ENCODE data around the gene FAM83F. TPM values are rescaled to one million over a fixed set of nuclear protein-coding genes. Genes with fewer than 3 reads are reported as not detected.

Gene FAM83F
- total RNA-seq, 5 donors from 2014 or later (not counting 1 experiment from before 2014, with no cell fraction given), result 0.26 to 4.9 (median 0.79) TPM

DNA sequence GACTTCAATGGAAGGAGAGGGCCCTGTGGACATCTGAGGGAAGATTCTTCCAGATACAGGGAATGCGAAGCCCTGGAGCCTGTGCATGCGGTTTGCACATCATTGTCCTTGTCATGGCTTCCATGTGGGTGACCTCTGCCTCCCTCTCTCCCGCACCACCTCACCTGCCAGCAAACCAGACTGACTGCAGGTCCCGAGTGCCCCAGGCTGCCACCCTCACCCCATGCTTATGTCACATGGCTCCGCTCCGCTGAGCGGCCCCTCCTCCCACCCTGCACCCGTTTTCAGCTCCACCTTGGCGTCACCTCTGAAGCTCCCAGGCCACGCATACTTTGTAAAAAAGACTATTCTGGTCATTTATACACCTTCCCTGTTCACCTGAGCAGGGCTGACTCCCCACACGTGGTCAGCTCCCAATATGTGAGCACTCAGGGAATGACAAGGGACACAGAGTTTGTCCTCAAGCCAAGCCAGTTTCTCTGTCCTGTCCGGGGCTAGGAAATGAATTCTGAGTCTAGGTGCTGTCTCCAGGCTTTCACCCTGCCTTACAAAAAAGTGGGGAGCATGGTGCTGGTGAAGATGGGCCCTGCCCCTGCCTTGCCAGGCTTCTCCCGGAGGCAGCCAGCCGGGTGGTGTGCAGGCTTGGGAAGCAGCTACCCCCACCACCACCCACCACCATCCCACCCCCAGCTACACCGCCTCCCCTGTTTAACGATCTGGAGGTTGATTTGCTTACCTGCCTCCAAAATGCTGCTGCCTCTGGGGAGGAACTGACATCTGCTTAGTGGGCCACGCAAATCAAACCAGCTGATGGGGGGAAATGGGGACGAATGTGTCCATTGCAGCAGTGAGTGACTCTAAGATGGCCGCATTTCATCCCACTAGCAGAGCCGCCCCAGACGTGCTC is 32.7 kb downstream of the FAM83F start:
- ATAC-seq (replicated peaks in 1 of 4), result no peak
- Mint-ChIP-seq H3K9me3 (no peaks in the 10 kb centered on the region), H3K4me1 (peaks cover 0 to 9% (median 9%) of the 10 kb centered on the region in 3 donors), H3K27me3 (peaks cover 0 to 2% of the 10 kb centered on the region in 2 donors), H3K27ac (no peak overlapping the region), H3K4me3 (no peak overlapping the region), H3K36me3 (no peaks in the 10 kb centered on the region)
- H3K9me3 ChIP-seq, result no peaks in the 10 kb centered on the region
- H3K27ac ChIP-seq (ENCODE audit: low read length), result no peak overlapping the region
- peaks cover 0 to 8% of the 10 kb centered on the region in 2 experiments for H3K27me3 ChIP-seq (replicated peaks in 1 of 2; ENCODE audit: control insufficient read depth in 2 of 2, extremely low read depth in 1 of 2, insufficient read depth in 2 of 2, low read length in 1 of 2)
- 84% methylated on average over 16 of the region's 21 CpGs for WGBS (ENCODE audit: insufficient coverage)
- H3K36me3 ChIP-seq (ENCODE audit: control insufficient read depth in 2 of 2, extremely low read depth in 1 of 2, insufficient read depth in 1 of 2, low read length in 1 of 2), result no peaks in the 10 kb centered on the region
- peaks cover 4 to 17% of the 10 kb centered on the region in 2 experiments for H3K4me1 ChIP-seq (ENCODE audit: control insufficient read depth in 1 of 2, extremely low read depth in 1 of 2, insufficient read depth in 2 of 2, low read length in 2 of 2)
- DNase-seq, result no peak
- no peak overlapping the region for H3K4me3 ChIP-seq (ENCODE audit: control insufficient read depth in 1 of 2, extremely low read depth in 1 of 2, low read length in 1 of 2)
- ChIA-PET POLR2A (no interaction called here), CTCF (interaction anchor here (0.7 to 1.5 kb wide), 2 partner anchors 13 to 17 kb away, joined by 3 read pairs; no protein-coding TSS in a partner anchor)

DNA sequence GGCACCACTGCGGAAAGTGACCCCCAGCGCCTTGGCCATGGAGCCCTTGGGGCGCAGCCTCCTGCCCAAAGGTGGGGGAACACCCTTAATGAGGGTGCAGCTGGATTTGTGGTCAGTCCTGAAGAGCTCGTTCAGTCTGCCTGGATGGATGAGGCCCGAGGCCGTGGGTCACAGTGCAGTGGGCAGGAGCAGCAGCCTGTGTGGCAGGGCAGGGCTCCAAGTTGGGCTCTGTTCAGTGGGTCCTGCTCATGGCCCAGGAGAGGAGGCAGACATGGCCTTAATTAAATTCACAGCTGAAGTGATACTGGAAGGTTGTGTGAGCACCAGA is 33.3 kb downstream of the FAM83F start:
- WGBS (ENCODE audit: insufficient coverage), result 84% methylated on average over 6 of the region's 6 CpGs
- POLR2A ChIA-PET, result interaction anchor here in 1 of 2 donors (0.6 kb wide), 1 partner anchor 19 kb away, joined by 9 read pairs; no protein-coding TSS in a partner anchor
- no peak for ATAC-seq (replicated peaks in 1 of 4)

GRCh38 chr22:40029189-40029890 is 34.6 kb downstream of the FAM83F start:
- H3K9me3 ChIP-seq, result no peaks in the 10 kb centered on the region
- H3K36me3 ChIP-seq (ENCODE audit: control insufficient read depth in 2 of 2, extremely low read depth in 1 of 2, insufficient read depth in 1 of 2, low read length in 1 of 2), result no peaks in the 10 kb centered on the region
- ATAC-seq (replicated peaks in 1 of 4), result no peak
- H3K4me1 ChIP-seq (ENCODE audit: control insufficient read depth in 1 of 2, extremely low read depth in 1 of 2, insufficient read depth in 2 of 2, low read length in 2 of 2), result peaks cover 4 to 16% of the 10 kb centered on the region in 2 experiments
- DNase-seq, result no peak
- no peak overlapping the region for H3K4me3 ChIP-seq (ENCODE audit: control insufficient read depth in 1 of 2, extremely low read depth in 1 of 2, low read length in 1 of 2)
- 88% methylated on average over 17 of the region's 19 CpGs for WGBS (ENCODE audit: insufficient coverage)
- no peak overlapping the region for H3K27ac ChIP-seq (ENCODE audit: low read length)
- ChIA-PET CTCF (no interaction called here), POLR2A (no interaction called here)
- no peaks in the 10 kb centered on the region for H3K9me3 Mint-ChIP-seq
- peaks cover 0 to 8% of the 10 kb centered on the region in 2 experiments for H3K27me3 ChIP-seq (replicated peaks in 1 of 2; ENCODE audit: control insufficient read depth in 2 of 2, extremely low read depth in 1 of 2, insufficient read depth in 2 of 2, low read length in 1 of 2)
- no peaks in the 10 kb centered on the region for H3K36me3 Mint-ChIP-seq
- no peaks in the 10 kb centered on the region for H3K27me3 Mint-ChIP-seq
- H3K4me1 Mint-ChIP-seq, result peaks cover 4 to 9% (median 9%) of the 10 kb centered on the region in 3 donors
- H3K27ac Mint-ChIP-seq, result no peak overlapping the region
- no peak overlapping the region for H3K4me3 Mint-ChIP-seq

More for the DNA sequence above, 33.3 kb downstream of the FAM83F start:
- Histone ChIP-seq H3K27ac (ENCODE audit: low read length) (no peak overlapping the region), H3K27me3 (replicated peaks in 1 of 2; ENCODE audit: control insufficient read depth in 2 of 2, extremely low read depth in 1 of 2, insufficient read depth in 2 of 2, low read length in 1 of 2) (peaks cover 0 to 6% of the 10 kb centered on the region in 2 experiments), H3K9me3 (no peaks in the 10 kb centered on the region), H3K4me1 (ENCODE audit: control insufficient read depth in 1 of 2, extremely low read depth in 1 of 2, insufficient read depth in 2 of 2, low read length in 2 of 2) (peaks cover 4 to 17% of the 10 kb centered on the region in 2 experiments), H3K4me3 (ENCODE audit: control insufficient read depth in 1 of 2, extremely low read depth in 1 of 2, low read length in 1 of 2) (no peak overlapping the region), H3K36me3 (ENCODE audit: control insufficient read depth in 2 of 2, extremely low read depth in 1 of 2, insufficient read depth in 1 of 2, low read length in 1 of 2) (no peaks in the 10 kb centered on the region)
- H3K27me3 Mint-ChIP-seq, result peaks cover 0 to 2% of the 10 kb centered on the region in 2 donors
- peaks cover 0 to 9% (median 9%) of the 10 kb centered on the region in 3 donors for H3K4me1 Mint-ChIP-seq
- H3K9me3 Mint-ChIP-seq, result no peaks in the 10 kb centered on the region
- CTCF ChIA-PET, result interaction anchor here in 1 of 2 donors (1.5 kb wide), 1 partner anchor 16 kb away, joined by 3 read pairs; no protein-coding TSS in a partner anchor
- no peak overlapping the region for H3K4me3 Mint-ChIP-seq
- no peaks in the 10 kb centered on the region for H3K36me3 Mint-ChIP-seq
- no peak for DNase-seq
- H3K27ac Mint-ChIP-seq, result no peak overlapping the region

DNA sequence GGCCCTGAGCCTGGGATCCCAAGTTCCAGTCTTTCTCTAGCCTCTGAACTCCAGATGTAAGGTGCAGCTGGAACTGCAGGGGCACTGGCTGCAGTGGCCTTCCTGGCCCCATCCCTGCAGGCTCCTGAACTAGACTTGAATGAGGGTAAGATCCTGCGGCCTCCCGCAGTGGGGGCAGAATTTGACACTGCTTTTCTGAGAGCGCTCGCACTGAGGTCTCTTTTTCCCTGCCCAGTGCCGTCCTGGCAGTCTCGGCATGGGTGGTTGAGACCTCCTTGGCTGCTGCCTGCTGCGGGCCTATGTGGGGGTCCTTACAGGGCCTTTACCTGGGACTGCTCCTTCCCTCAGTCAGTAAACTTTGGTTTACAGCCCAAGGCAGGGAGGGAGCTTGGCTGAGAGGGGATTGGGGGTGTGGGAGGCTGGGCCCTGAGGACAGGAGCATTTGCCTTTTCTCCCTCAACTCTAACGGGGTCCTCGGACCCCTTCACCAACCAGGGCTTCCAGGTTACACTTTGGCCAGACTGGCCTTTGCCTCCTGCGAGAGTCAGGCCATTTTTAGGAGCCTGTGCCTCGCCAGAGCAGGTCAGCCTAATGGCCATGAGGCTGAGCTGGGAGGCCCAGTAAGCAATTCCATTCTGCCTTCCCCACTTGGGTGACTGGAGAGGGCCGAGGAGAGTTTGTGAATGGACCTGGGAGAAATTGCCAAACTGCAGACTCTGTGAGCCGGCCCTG is 35.4 kb downstream of the FAM83F start:
- ATAC-seq (replicated peaks in 1 of 4) (no peak), DNase-seq (no peak)
- Histone ChIP-seq H3K27me3 (replicated peaks in 1 of 2; ENCODE audit: control insufficient read depth in 2 of 2, extremely low read depth in 1 of 2, insufficient read depth in 2 of 2, low read length in 1 of 2) (peaks cover 0 to 13% of the 10 kb centered on the region in 2 experiments), H3K27ac (ENCODE audit: low read length) (no peak overlapping the region), H3K36me3 (ENCODE audit: control insufficient read depth in 2 of 2, extremely low read depth in 1 of 2, insufficient read depth in 1 of 2, low read length in 1 of 2) (no peaks in the 10 kb centered on the region), H3K4me3 (ENCODE audit: control insufficient read depth in 1 of 2, extremely low read depth in 1 of 2, low read length in 1 of 2) (no peak overlapping the region), H3K9me3 (no peaks in the 10 kb centered on the region), H3K4me1 (ENCODE audit: control insufficient read depth in 1 of 2, extremely low read depth in 1 of 2, insufficient read depth in 2 of 2, low read length in 2 of 2) (peaks cover 0 to 9% of the 10 kb centered on the region in 2 experiments)
- H3K9me3 Mint-ChIP-seq, result no peaks in the 10 kb centered on the region
- no peaks in the 10 kb centered on the region for H3K36me3 Mint-ChIP-seq
- POLR2A ChIA-PET, result no interaction called here
- WGBS (ENCODE audit: insufficient coverage), result 96% methylated on average over 7 of the region's 13 CpGs
- peaks cover 4% of the 10 kb centered on the region in 3 donors for H3K4me1 Mint-ChIP-seq
- no peak overlapping the region for H3K4me3 Mint-ChIP-seq
- CTCF ChIA-PET, result interaction anchor here (0.6 to 0.7 kb wide), 3 partner anchors 10 to 496 kb away, joined by 3 to 13 read pairs (median 6); no protein-coding TSS in a partner anchor
- H3K27ac Mint-ChIP-seq, result no peak overlapping the region
- no peaks in the 10 kb centered on the region for H3K27me3 Mint-ChIP-seq

GRCh38 chr22:40030758-40031095 is 36.0 kb downstream of the FAM83F start:
- DNase-seq, result no peak
- Histone ChIP-seq H3K27me3 (replicated peaks in 1 of 2; ENCODE audit: control insufficient read depth in 2 of 2, extremely low read depth in 1 of 2, insufficient read depth in 2 of 2, low read length in 1 of 2) (peaks cover 0 to 18% of the 10 kb centered on the region in 2 experiments), H3K4me3 (ENCODE audit: control insufficient read depth in 1 of 2, extremely low read depth in 1 of 2, low read length in 1 of 2) (no peak overlapping the region), H3K4me1 (ENCODE audit: control insufficient read depth in 1 of 2, extremely low read depth in 1 of 2, insufficient read depth in 2 of 2, low read length in 2 of 2) (peaks cover 0 to 9% of the 10 kb centered on the region in 2 experiments), H3K9me3 (no peaks in the 10 kb centered on the region), H3K27ac (ENCODE audit: low read length) (no peak overlapping the region), H3K36me3 (ENCODE audit: control insufficient read depth in 2 of 2, extremely low read depth in 1 of 2, insufficient read depth in 1 of 2, low read length in 1 of 2) (no peaks in the 10 kb centered on the region)
- ChIA-PET CTCF (interaction anchor here (0.6 to 0.7 kb wide), 3 partner anchors 88 to 496 kb away, joined by 4 to 13 read pairs (median 6); no protein-coding TSS in a partner anchor), POLR2A (interaction anchor here in 1 of 2 donors (0.6 kb wide), 1 partner anchor 472 kb away, joined by 9 read pairs; no protein-coding TSS in a partner anchor)
- no peak overlapping the region for H3K4me3 Mint-ChIP-seq
- H3K27ac Mint-ChIP-seq, result no peak overlapping the region
- peaks cover 4% of the 10 kb centered on the region in 3 donors for H3K4me1 Mint-ChIP-seq
- WGBS (ENCODE audit: insufficient coverage), result 33% methylated on average over 1 of the region's 4 CpGs
- no peaks in the 10 kb centered on the region for H3K9me3 Mint-ChIP-seq
- no peaks in the 10 kb centered on the region for H3K36me3 Mint-ChIP-seq
- peak in 2 of 4 experiments; percentile 26 to 44 for ATAC-seq (replicated peaks in 1 of 4)
- no peaks in the 10 kb centered on the region for H3K27me3 Mint-ChIP-seq

All from T-cell (primary cell).